Keratinocyte (primary cell): ENCODE measurements around the gene B3GNT3. TPM values are rescaled to one million over a fixed set of nuclear protein-coding genes. Genes with fewer than 3 reads are reported as not detected.

ENCODE experiments used
- DNase-seq: peaks from one replicate; pipeline ENCODE4 v3.0.0-alpha.2; 2011; ENCODE audit warnings: low read depth, missing footprints, low spot score
- FAIRE-seq: peaks from 2 replicates; lab custom pipeline; 2011; peaks lifted over from hg19 to GRCh38; lab: Jason Lieb, UNC
- H2AFZ ChIP-seq: 2 replicates; pipeline ENCODE4 v1.6.0; 2012; ENCODE audit warnings: low read length, control low read depth, inconsistent platforms; ENCODE audit not compliant: control insufficient read depth
- H3K27ac ChIP-seq: 2 replicates; pipeline ENCODE4 v1.5.1; 2011; ENCODE audit warnings: low read length; ENCODE audit not compliant: control insufficient read depth, insufficient read depth
- H3K27me3 ChIP-seq: 3 replicates; pipeline ENCODE4 v1.6.0; 2011; ENCODE audit warnings: low read length; ENCODE audit not compliant: control insufficient read depth, insufficient read depth; ENCODE audit errors: extremely low read depth
- H3K36me3 ChIP-seq, 2 experiments: 2 replicates in 1 of 2; 3 replicates in 1 of 2; pipeline ENCODE4 v1.5.1; 2011; ENCODE audit warnings: low read length in 2 of 2, mild to moderate bottlenecking in 1 of 2; ENCODE audit not compliant: control insufficient read depth in 2 of 2, insufficient read depth in 2 of 2; ENCODE audit errors: extremely low read depth in 1 of 2
- H3K4me1 ChIP-seq: 3 replicates; pipeline ENCODE4 v1.5.1; 2011; ENCODE audit warnings: low read length; ENCODE audit not compliant: control insufficient read depth, insufficient read depth; ENCODE audit errors: extremely low read depth
- H3K4me2 ChIP-seq: 3 replicates; pipeline ENCODE4 v1.6.0; 2011; ENCODE audit warnings: low read depth, low read length; ENCODE audit not compliant: control insufficient read depth, insufficient read depth; ENCODE audit errors: extremely low read depth
- H3K4me3 ChIP-seq, 3 experiments: fragments of 200-600 bp in 1 of 3; sonication (generic) in 1 of 3; 2 replicates in 2 of 3; 3 replicates in 1 of 3; pipeline ENCODE4 v1.5.1; 2011 to 2016; ENCODE audit warnings: low read length in 3 of 3, mild to moderate bottlenecking in 3 of 3, control low read depth in 2 of 3, inconsistent platforms in 1 of 3, low read depth in 1 of 3, mixed read lengths in 1 of 3, mixed run types in 1 of 3, moderate library complexity in 1 of 3; ENCODE audit not compliant: control insufficient read depth in 2 of 3, insufficient read depth in 2 of 3; ENCODE audit errors: extremely low read depth in 1 of 3
- H3K79me2 ChIP-seq: 2 replicates; pipeline ENCODE4 v1.6.0; 2012; ENCODE audit warnings: low read length; ENCODE audit not compliant: control insufficient read depth, insufficient read depth
- H3K9ac ChIP-seq: 3 replicates; pipeline ENCODE4 v1.6.0; 2011; ENCODE audit warnings: low read length; ENCODE audit not compliant: control insufficient read depth, insufficient read depth; ENCODE audit errors: extremely low read depth
- H3K9me1 ChIP-seq: 3 replicates; pipeline ENCODE4 v1.6.0; 2011; ENCODE audit warnings: low read length; ENCODE audit not compliant: control insufficient read depth, insufficient read depth; ENCODE audit errors: extremely low read depth
- H3K9me3 ChIP-seq: 2 replicates; pipeline ENCODE4 v1.5.1; 2012; ENCODE audit warnings: low read depth, low read length; ENCODE audit not compliant: control insufficient read depth
- H4K20me1 ChIP-seq: 3 replicates; pipeline ENCODE4 v1.6.0; 2011; ENCODE audit warnings: low read length; ENCODE audit not compliant: control insufficient read depth, insufficient read depth; ENCODE audit errors: extremely low read depth
- EZH2 ChIP-seq: IDR thresholded peaks from one replicate; pipeline ENCODE4 v1.6.1; 2012; ENCODE audit warnings: inconsistent platforms, mild to moderate bottlenecking, low read length, moderate library complexity
- dilution Hi-C: fragments of 300-500 bp; cut with MboI; formaldehyde crosslinking; loops from one replicate; pipeline ENCODE4 v1.7.0; 2020; ENCODE audit warnings: low sequenced_read_pairs; ENCODE audit not compliant: extremely low pct_ligation_motif_present
- polyA plus RNA-seq, 5 experiments: library from polyadenylated mRNA; depleted of rRNA in 3 of 5; stranded (reverse) in 3 of 5; stranded (forward) in 1 of 5; unstranded in 1 of 5; fragments of >200 nt; gene quantifications; 1 replicate in 1 of 5; 2 replicates in 3 of 5; 3 replicates in 1 of 5; pipeline versions ENCODE4 v1.2.1 to v1.2.3, GENCODE V29; 2011 to 2012; ENCODE audit warnings: missing spikeins in 2 of 5, low read depth in 1 of 5, low replicate concordance in 1 of 5
- TF ChIP-seq, protein P1 (sequence below), 3 experiments: IDR thresholded peaks in 1 of 3; conservative IDR thresholded peaks in 1 of 3; optimal IDR thresholded peaks in 1 of 3; 2 replicates in 2 of 3; 3 replicates in 1 of 3; pipeline versions ENCODE3 to v1.5.1; 2011; ENCODE audit warnings: low read length in 3 of 3, mild to moderate bottlenecking in 3 of 3, moderate library complexity in 2 of 3, control low read depth in 1 of 3, inconsistent platforms in 1 of 3; ENCODE audit not compliant: insufficient read depth in 2 of 3; ENCODE audit errors: extremely low read depth in 1 of 3

Gene B3GNT3
- polyA plus RNA-seq, 1 donor (not counting 4 experiments of a cell fraction or from before 2014, with no cell fraction given): 4.4 TPM

DNA sequence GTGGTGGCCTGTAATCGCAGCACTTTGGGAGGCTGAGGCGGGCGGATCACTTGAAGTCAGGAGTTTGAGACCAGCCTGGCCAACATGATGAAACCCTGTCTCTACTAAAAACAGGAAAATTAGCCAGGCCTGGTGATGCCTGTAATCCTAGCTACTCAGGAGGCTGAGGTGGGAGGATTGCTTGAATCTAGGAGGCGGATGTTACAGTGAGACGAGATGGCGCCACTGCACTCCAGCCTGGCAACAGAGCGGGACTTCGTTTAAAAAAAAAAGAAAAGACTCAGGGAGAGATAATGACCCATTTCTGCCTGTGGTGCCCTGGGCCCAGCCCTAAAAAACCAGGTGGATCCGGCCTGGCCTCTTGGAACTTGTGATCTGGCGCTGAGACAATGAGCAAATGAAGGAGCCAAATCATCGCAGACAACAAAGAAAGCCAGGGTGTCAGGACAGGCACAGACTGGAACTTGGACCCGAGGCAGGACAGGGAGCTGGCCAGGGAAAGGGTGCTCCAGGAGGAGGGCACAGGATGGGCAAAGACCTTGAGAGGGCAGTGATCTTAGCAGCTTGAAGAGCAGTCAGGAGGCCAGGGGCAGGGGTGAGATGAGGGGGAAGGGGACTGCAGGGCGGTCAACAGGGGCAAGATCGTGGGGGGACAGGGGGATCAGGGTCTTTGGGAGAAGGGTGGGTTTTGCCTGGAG, 53.8 kb downstream of the B3GNT3 start:
- Histone ChIP-seq H3K9me1 (peaks cover 3% of the 10 kb centered on the region), H3K9ac (peak overlapping the region; percentile 22), H3K9me3 (no peaks in the 10 kb centered on the region), H3K4me3 (no peak overlapping the region), H3K4me2 (no peak overlapping the region), H3K79me2 (no peaks in the 10 kb centered on the region), H3K4me1 (peaks cover 17% of the 10 kb centered on the region), H4K20me1 (no peaks in the 10 kb centered on the region), H2AFZ (peak overlapping the region; percentile 96), H3K27ac (no peak overlapping the region), H3K36me3 (no peaks in the 10 kb centered on the region), H3K27me3 (no peaks in the 10 kb centered on the region)
- FAIRE-seq (no peak), DNase-seq (no peak)
- TF ChIP-seq EZH2: no peak
- TF ChIP-seq, protein P1, sequence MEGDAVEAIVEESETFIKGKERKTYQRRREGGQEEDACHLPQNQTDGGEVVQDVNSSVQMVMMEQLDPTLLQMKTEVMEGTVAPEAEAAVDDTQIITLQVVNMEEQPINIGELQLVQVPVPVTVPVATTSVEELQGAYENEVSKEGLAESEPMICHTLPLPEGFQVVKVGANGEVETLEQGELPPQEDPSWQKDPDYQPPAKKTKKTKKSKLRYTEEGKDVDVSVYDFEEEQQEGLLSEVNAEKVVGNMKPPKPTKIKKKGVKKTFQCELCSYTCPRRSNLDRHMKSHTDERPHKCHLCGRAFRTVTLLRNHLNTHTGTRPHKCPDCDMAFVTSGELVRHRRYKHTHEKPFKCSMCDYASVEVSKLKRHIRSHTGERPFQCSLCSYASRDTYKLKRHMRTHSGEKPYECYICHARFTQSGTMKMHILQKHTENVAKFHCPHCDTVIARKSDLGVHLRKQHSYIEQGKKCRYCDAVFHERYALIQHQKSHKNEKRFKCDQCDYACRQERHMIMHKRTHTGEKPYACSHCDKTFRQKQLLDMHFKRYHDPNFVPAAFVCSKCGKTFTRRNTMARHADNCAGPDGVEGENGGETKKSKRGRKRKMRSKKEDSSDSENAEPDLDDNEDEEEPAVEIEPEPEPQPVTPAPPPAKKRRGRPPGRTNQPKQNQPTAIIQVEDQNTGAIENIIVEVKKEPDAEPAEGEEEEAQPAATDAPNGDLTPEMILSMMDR (optimal IDR thresholded peaks at IDR 0.05 in 1 of 3, IDR thresholded peaks at IDR 0.05 in 1 of 3, conservative IDR thresholded peaks at IDR 0.05 in 1 of 3; ENCODE audit: extremely low read depth in 1 of 3, insufficient read depth in 2 of 3, low read length in 3 of 3): no peak
- dilution Hi-C loops: no loop called here

DNA sequence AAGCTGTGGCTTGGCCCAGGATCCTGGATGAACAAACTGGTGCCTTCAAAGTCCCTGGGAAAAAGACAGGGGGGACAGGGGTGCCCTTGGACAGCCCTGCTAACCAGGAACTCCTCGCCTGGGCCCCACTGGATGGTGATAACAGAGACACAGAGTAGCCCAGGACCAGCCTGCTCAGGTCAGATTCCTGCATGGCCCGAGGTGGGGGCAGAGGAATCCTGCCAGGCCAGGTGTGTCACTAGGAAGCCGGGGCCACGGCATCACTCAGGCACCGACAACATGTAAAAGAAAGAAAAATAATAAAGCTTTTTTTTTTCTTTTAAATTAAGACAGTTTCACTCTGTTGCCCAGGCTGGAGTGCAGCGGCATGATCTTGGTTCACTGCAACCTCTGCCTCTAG, 59.1 kb downstream of the B3GNT3 start:
- TF ChIP-seq, protein P1 (optimal IDR thresholded peaks at IDR 0.05 in 1 of 3, IDR thresholded peaks at IDR 0.05 in 1 of 3, conservative IDR thresholded peaks at IDR 0.05 in 1 of 3; ENCODE audit: extremely low read depth in 1 of 3, insufficient read depth in 2 of 3, low read length in 3 of 3): no peak
- TF ChIP-seq EZH2: no peak
- dilution Hi-C loops: no loop called here
- FAIRE-seq: no peak
- no peak overlapping the region for H3K4me2 ChIP-seq
- no peak for DNase-seq
- H3K27me3 ChIP-seq: no peaks in the 10 kb centered on the region
- H3K9me1 ChIP-seq: peaks cover 3% of the 10 kb centered on the region
- no peaks in the 10 kb centered on the region for H3K36me3 ChIP-seq
- no peaks in the 10 kb centered on the region for H3K79me2 ChIP-seq
- H4K20me1 ChIP-seq: no peaks in the 10 kb centered on the region
- peaks cover 11% of the 10 kb centered on the region for H3K4me1 ChIP-seq
- no peak overlapping the region for H3K27ac ChIP-seq
- no peak overlapping the region for H3K9ac ChIP-seq
- no peak overlapping the region for H3K4me3 ChIP-seq
- no peak overlapping the region for H2AFZ ChIP-seq
- H3K9me3 ChIP-seq: no peaks in the 10 kb centered on the region
